ENCODE results near the gene MAP2. TPM values are rescaled to one million over a fixed set of nuclear protein-coding genes. Genes with fewer than 3 reads are reported as not detected.
A peak's percentile ranks its signal among the peaks of the same experiment; 100 is the strongest.

Gene MAP2
- total RNA-seq = 10 to 100 TPM in 2 of 9 donors, 1 to 10 TPM in 7; 5.5 to 19.3 (median 8.9) TPM
- 10 to 100 TPM in 1 of 2 donors, 1 to 10 TPM in 1; 3.2 to 11.3 TPM for polyA plus RNA-seq
- long read RNA-seq, donor 1, partial matches to known transcripts = 1 of 2 reads
- long read RNA-seq, donor 1, other reads (novel, unspliced or antisense) = 1 of 2 reads
- long read RNA-seq, donor 2, partial matches to known transcripts = 0 of 5 reads
- long read RNA-seq, donor 2, other reads (novel, unspliced or antisense) = 5 of 5 reads
- long read RNA-seq, donor 3, partial matches to known transcripts = 2 of 2 reads
- long read RNA-seq, donor 3, other reads (novel, unspliced or antisense) = 0 of 2 reads

GRCh38 chr2:209423562-209424198 is at the start of gene MAP2:
Gene MAP2 (plus strand): TSS chr2:209424047. CDS start chr2:209653171, 229,124 bp downstream.
- H3K4me3 ChIP-seq = peak within 1 kb of the TSS; percentile 30 to 77 (median 66)
- peak in 1 of 2 donors; percentile 78 for TF ChIP-seq POLR2A (IDR thresholded peaks at IDR 0.05)
- peak; percentile 44 to 100 (median 93) for TF ChIP-seq CTCF (IDR thresholded peaks at IDR 0.05)
- H3K36me3 ChIP-seq = no peaks in the 10 kb centered on the region
- intact Hi-C loops (cut with DNase I) = loop anchor here in 9 of 10 donors (1.0 to 10.0 kb wide), 12 partner anchors 71 to 1019 kb away; partner anchors contain the start of gene PTH2R (in 1 of the 9)
- H3K9me3 ChIP-seq = no peaks in the 10 kb centered on the region
- DNase-seq = peak; percentile 84 to 91 (median 88)
- peaks cover 0 to 4% (median 0%) of the 10 kb centered on the region in 9 donors for H3K27me3 ChIP-seq
- 2 to 6% (median 3%) methylated on average over 19 to 57 of the region's 57 CpGs for WGBS, 4 donors
- peaks cover 0 to 27% (median 13%) of the 10 kb centered on the region in 12 donors for H3K4me1 ChIP-seq
- peak; percentile 93 to 100 (median 98) for ATAC-seq
- peak within 1 kb of the TSS in 7 of 12 donors; percentile 7 to 74 (median 44) for H3K27ac ChIP-seq

GRCh38 chr2:209376686-209377085 is 47.2 kb upstream of the MAP2 start:
- DNase-seq (no peak), ATAC-seq (no peak)
- Histone ChIP-seq H3K27me3 (no peaks in the 10 kb centered on the region), H3K9me3 (peaks cover 0 to 53% (median 21%) of the 10 kb centered on the region in 12 donors), H3K4me3 (no peak overlapping the region), H3K27ac (no peak overlapping the region), H3K4me1 (no peaks in the 10 kb centered on the region), H3K36me3 (no peaks in the 10 kb centered on the region)
- no peak for TF ChIP-seq CTCF (IDR thresholded peaks at IDR 0.05)
- TF ChIP-seq POLR2A (IDR thresholded peaks at IDR 0.05) = no peak
- intact Hi-C loops (cut with DNase I) = no loop called here
- WGBS, 4 donors = 74 to 81% (median 78%) methylated on average over 1 of the region's 1 CpG

GRCh38 chr2:209380293-209380692 is 43.6 kb upstream of the MAP2 start:
- no peaks in the 10 kb centered on the region for H3K4me1 ChIP-seq
- DNase-seq = no peak
- no peaks in the 10 kb centered on the region for H3K27me3 ChIP-seq
- no peak overlapping the region for H3K4me3 ChIP-seq
- 56 to 69% (median 60%) methylated on average over 1 of the region's 1 CpG for WGBS, 4 donors
- TF ChIP-seq POLR2A (IDR thresholded peaks at IDR 0.05) (no peak), CTCF (IDR thresholded peaks at IDR 0.05) (no peak)
- no peak for ATAC-seq
- no peak overlapping the region for H3K27ac ChIP-seq
- intact Hi-C loops (cut with DNase I) = no loop called here
- H3K9me3 ChIP-seq = peaks cover 0 to 35% (median 16%) of the 10 kb centered on the region in 12 donors
- H3K36me3 ChIP-seq = no peaks in the 10 kb centered on the region

- Histone ChIP-seq H3K9me3 (peaks cover 0 to 27% (median 12%) of the 10 kb centered on the region in 12 donors), H3K36me3 (no peaks in the 10 kb centered on the region), H3K4me3 (no peak overlapping the region), H3K4me1 (no peaks in the 10 kb centered on the region), H3K27ac (no peak overlapping the region), H3K27me3 (no peaks in the 10 kb centered on the region)
- DNase-seq (no peak), ATAC-seq (no peak)
- TF ChIP-seq CTCF (IDR thresholded peaks at IDR 0.05) (no peak), POLR2A (IDR thresholded peaks at IDR 0.05) (no peak)
- 33 to 67% (median 48%) methylated on average over 3 of the region's 3 CpGs for WGBS, 4 donors
- intact Hi-C loops (cut with DNase I) = no loop called here
Observed at GRCh38 chr2:209381091-209381490, 42.8 kb upstream of the MAP2 start.

Data from heart left ventricle (tissue), 16 donors.